Measurements from ENCODE around the gene TAS1R3.

TAS1R3 gene

DNA sequence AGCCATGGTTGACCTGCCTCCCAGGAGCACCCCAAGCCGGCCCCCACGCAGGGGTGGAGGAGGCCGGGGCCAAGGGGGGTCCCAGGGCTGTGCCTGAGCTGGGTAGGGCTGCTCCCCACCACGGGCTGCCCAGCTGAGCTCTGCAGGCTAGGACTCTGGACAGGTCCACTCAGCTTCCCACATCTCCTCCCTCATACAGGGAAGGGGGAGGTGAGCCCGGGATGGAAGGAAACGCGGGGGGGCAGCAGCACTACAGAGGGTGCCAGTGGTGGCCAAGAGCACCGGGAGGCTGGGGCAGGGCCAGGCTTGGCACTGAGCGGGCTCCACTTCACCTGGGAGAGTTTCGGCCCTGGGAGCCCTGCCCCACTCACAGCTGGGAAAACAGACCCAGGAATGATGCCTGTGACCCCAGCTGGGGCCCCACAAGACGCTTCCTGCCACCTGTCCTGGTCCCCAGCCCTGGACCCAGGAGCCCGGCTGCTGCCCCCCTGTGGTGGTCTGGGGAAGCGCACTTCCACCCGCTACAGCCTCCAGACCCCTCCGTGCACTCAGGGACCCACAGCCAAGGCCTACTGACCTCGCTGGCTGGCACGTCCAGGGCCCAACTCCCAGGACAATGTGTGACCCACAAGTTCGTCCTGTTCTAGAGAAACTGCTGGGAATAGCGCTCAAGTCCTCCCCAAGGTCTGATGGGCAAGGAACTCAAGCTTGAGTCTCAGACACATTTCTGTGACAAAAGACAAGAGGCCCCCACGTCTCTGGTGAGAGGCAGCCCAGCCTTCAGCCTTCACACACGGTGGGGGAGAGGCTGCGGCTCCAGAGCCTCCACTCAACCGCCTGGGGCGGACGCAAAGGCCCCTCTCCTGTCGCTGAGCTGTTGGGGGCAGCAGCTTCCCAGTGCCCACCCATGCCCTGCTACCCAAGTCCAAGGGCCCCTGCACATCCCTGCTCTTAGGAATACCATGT is 40.9 kb downstream of the TAS1R3 start:
- no peak overlapping the region for H3K4me3 ChIP-seq (ENCODE audit: low read length)
- TF ChIP-seq, protein P1, sequence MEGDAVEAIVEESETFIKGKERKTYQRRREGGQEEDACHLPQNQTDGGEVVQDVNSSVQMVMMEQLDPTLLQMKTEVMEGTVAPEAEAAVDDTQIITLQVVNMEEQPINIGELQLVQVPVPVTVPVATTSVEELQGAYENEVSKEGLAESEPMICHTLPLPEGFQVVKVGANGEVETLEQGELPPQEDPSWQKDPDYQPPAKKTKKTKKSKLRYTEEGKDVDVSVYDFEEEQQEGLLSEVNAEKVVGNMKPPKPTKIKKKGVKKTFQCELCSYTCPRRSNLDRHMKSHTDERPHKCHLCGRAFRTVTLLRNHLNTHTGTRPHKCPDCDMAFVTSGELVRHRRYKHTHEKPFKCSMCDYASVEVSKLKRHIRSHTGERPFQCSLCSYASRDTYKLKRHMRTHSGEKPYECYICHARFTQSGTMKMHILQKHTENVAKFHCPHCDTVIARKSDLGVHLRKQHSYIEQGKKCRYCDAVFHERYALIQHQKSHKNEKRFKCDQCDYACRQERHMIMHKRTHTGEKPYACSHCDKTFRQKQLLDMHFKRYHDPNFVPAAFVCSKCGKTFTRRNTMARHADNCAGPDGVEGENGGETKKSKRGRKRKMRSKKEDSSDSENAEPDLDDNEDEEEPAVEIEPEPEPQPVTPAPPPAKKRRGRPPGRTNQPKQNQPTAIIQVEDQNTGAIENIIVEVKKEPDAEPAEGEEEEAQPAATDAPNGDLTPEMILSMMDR (conservative IDR thresholded peaks at IDR 0.05; ENCODE audit: low read depth, low read length) = peak; percentile 92
- DNase-seq (ENCODE audit: low read depth) = no peak

DNA sequence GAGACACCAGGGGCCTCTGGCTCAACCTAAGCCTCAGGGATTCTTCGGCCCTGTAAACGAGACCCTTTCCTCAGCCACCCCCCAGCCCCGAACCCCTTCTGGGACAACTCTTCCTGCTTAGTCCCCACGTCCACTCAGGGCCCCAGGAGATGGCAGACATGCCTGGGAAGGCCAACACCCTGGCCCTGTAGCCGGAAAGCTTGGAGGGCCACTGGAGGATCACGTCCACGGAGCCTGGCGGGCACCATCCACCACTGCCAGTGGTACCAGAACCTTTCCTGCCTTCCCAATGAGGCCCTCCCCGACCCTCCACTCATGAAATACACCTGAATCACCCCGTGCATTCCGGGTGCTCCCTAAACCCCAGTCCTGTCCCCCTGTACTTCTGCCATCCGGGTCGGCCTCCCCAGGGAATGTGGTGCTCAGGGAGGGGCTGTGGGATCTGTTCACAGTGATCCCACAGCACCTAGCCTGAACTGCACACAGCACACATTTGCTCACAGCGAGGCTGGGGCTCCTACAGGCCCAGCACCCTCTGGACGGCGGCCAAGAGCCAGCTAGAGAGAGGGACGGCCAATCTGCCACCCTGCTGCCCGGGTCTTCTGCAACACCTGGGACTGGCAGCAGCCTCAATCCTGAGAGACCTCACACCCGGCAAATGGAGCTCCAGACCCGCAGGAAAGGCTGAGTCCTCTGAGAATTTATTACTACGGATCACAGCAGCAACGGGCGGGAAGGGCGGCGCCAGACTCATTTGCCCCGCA is 42.2 kb downstream of the TAS1R3 start:
- no peak for DNase-seq (ENCODE audit: low read depth)
- H3K4me3 ChIP-seq (ENCODE audit: low read length) = no peak overlapping the region
- TF ChIP-seq, protein P1 (conservative IDR thresholded peaks at IDR 0.05; ENCODE audit: low read depth, low read length) = no peak

DNA sequence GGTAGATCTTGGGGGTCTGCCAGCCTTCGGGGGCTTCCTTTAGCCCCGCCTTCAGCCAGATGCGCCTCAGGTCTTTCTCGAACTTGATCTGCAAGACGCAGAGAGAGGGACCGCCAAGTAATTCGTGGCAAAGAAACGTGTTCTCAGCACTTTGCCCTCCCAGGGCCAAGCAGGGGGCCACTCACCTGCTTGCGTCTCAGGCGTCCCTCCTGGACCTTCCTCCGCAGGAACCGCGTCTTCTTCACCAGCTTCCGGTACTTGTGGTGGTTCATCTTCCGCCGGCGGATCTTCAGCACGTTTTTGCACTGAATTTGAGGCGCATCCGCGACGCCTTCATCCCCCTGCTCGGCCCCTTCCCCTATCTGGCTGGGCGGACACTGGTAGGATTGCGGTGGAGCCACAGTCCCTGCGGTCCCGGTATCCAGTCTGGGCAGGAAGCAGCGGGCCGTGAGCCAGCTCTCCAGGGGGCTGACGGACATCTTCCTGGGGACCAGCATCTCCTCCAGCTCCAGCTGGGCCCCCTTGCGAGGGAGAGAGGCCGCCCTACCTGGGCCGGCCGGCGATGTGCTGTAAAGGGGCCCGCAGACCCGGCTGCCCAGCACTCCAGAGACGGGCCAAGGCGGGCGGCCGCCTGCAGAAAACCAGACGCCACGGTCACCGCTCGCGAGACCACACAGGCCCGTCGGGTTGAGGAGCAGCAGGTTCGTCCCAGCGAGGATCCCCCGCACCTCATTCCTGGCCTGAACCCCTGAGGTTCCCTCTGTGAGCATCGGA is 42.9 kb downstream of the TAS1R3 start:
- H3K4me3 ChIP-seq (ENCODE audit: low read length) = peak overlapping the region; percentile 87
- TF ChIP-seq, protein P1 (conservative IDR thresholded peaks at IDR 0.05; ENCODE audit: low read depth, low read length) = no peak
- DNase-seq (ENCODE audit: low read depth) = no peak

DNA sequence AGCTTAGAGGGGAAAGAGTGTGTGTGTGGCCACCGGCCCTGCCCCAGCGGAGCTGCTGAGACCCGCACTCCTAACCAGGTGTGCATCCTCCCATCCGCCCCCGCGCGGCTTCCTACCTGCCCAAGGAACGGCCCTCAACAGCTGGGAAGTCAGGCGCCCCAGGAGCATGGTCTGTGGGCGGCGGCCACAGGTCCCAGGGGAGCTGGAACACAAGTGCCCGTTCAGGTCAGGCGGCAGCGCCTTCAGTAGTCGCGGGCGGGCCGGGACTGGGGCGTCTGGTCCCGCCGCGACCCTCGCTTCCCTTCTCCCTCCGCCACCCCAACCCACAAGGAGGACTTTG is 43.5 kb downstream of the TAS1R3 start:
- H3K4me3 ChIP-seq (ENCODE audit: low read length) = peak overlapping the region; percentile 87
- DNase-seq (ENCODE audit: low read depth) = no peak
- TF ChIP-seq, protein P1 (conservative IDR thresholded peaks at IDR 0.05; ENCODE audit: low read depth, low read length) = no peak

- TF ChIP-seq, protein P1 (conservative IDR thresholded peaks at IDR 0.05; ENCODE audit: low read depth, low read length) = peak; percentile 30
- H3K4me3 ChIP-seq (ENCODE audit: low read length) = peak within 1 kb of the TSS; percentile 87
- DNase-seq (ENCODE audit: low read depth) = peak; percentile 98
Observed at GRCh38 chr1:1374929-1375662, 44.0 kb downstream of the TAS1R3 start, which contains the start of gene AURKAIP1. Gene AURKAIP1 (minus strand): TSS chr1:1375207. CDS start chr1:1374756, 451 bp downstream.

- TF ChIP-seq, protein P1 (conservative IDR thresholded peaks at IDR 0.05; ENCODE audit: low read depth, low read length) = no peak
- H3K4me3 ChIP-seq (ENCODE audit: low read length) = no peak overlapping the region
- DNase-seq (ENCODE audit: low read depth) = no peak
Observed at GRCh38 chr1:1376551-1377226, 45.6 kb downstream of the TAS1R3 start.

Measured in retinal pigment epithelial cell (primary cell).